K562 (cell line): ENCODE data around the gene SFT2D2. TPM values are rescaled to one million over a fixed set of nuclear protein-coding genes. Genes with fewer than 3 reads are reported as not detected.

Experiments used
- CBX3 ChIP-seq, 2 experiments: IDR thresholded peaks; 1 replicate in 1 of 2; 2 replicates in 1 of 2; pipeline ENCODE4 v1.6.1; 2012; ENCODE audit warnings: inconsistent platforms in 2 of 2, low read length in 2 of 2, borderline replicate concordance in 1 of 2, control low read depth in 1 of 2
- FOS ChIP-seq: IDR thresholded peaks from 3 replicates; pipeline ENCODE4 v1.6.1; 2011; ENCODE audit not compliant: insufficient read length; ENCODE audit errors: extremely low read depth
- KLF1 ChIP-seq: fragments of 450-650 bp; IDR thresholded peaks from 2 replicates; pipeline ENCODE4 v1.6.1; 2016; ENCODE audit warnings: missing genetic modification characterization, missing compliant biosample characterization
- MAZ ChIP-seq, 2 experiments: fragments of 450-650 bp in 1 of 2; sonication (generic) in 1 of 2; formaldehyde crosslinking; IDR thresholded peaks in 1 of 2; conservative IDR thresholded peaks in 1 of 2; 2 replicates each; pipeline versions ENCODE4 v1.4.0 to v1.5.0; 2020; ENCODE audit warnings: mild to moderate bottlenecking in 1 of 2, missing genetic modification reagents in 1 of 2
- MCM3 ChIP-seq: fragments of 450-650 bp; IDR thresholded peaks from 2 replicates; pipeline ENCODE4 v1.6.1; 2016
- NFYB ChIP-seq: IDR thresholded peaks from 2 replicates; pipeline ENCODE4 v1.6.1; 2011; ENCODE audit warnings: mild to moderate bottlenecking, moderate library complexity; ENCODE audit not compliant: insufficient read length; ENCODE audit errors: extremely low read depth
- SMARCA5 ChIP-seq: fragments of 450-650 bp; IDR thresholded peaks from 2 replicates; pipeline ENCODE4 v1.6.1; 2016
- STAG1 ChIP-seq: sonication (generic); formaldehyde crosslinking; IDR thresholded peaks from 2 replicates; pipeline ENCODE4 v1.5.0; 2020; ENCODE audit warnings: missing genetic modification reagents, borderline replicate concordance
- STAT5B ChIP-seq: fragments of 250-450 bp; sonication (Bioruptor Pico); IDR thresholded peaks from 2 replicates; pipeline ENCODE4 v1.8.0; 2021; ENCODE audit warnings: mild to moderate bottlenecking, inconsistent platforms
- ZKSCAN1 ChIP-seq: fragments of 150-350 bp; IDR thresholded peaks from 2 replicates; pipeline ENCODE4 v1.6.1; 2016; ENCODE audit warnings: low read depth, low read length
- ZNF274 ChIP-seq: IDR thresholded peaks from 2 replicates; pipeline ENCODE4 v1.6.1; 2011; ENCODE audit warnings: low read depth, mild to moderate bottlenecking, low read length, moderate library complexity, borderline replicate concordance
- ZNF583 ChIP-seq: fragments of 250-450 bp; sonication (Bioruptor Pico); IDR thresholded peaks from 2 replicates; pipeline ENCODE4 v1.4.0; 2020
- ZNF75A ChIP-seq: fragments of 450-650 bp; formaldehyde crosslinking; IDR thresholded peaks from 2 replicates; pipeline ENCODE4 v1.4.0; 2020; ENCODE audit warnings: mild to moderate bottlenecking
- polyA plus RNA-seq, 8 experiments: library from polyadenylated mRNA; depleted of rRNA in 4 of 8; stranded (reverse) in 5 of 8; unstranded in 3 of 8; fragments of >200 nt; fragmentation: Nextera tagmentation in 2 of 8; fragmentation: Illumina TruSeq in 1 of 8; extraction: Ambion mirVana in 2 of 8; extraction: Trizol in 1 of 8; gene quantifications; 2 replicates each; pipeline versions ENCODE4 v1.2.1 to v1.2.3, GENCODE V29; 2011 to 2014; ENCODE audit warnings: inconsistent platforms in 1 of 8, missing spikeins in 1 of 8
- total RNA-seq, 7 experiments: library from RNA; depleted of rRNA in 6 of 7; stranded (reverse); fragments of >200 nt in 6 of 7; fragmentation: Illumina TruSeq in 2 of 7; extraction: Trizol in 2 of 7; gene quantifications; 2 replicates each; pipeline versions ENCODE4 v1.2.1 to v1.2.3, GENCODE V29; 2011 to 2021; ENCODE audit warnings: low replicate concordance in 1 of 7
- TF ChIP-seq, protein P1 (sequence below): fragments of 450-650 bp; IDR thresholded peaks from 2 replicates; pipeline ENCODE4 v1.6.1; 2016; ENCODE audit warnings: low read depth
- TF ChIP-seq, protein P2 (sequence below): sonication (generic); formaldehyde crosslinking; IDR thresholded peaks from 2 replicates; pipeline ENCODE4 v1.8.0; 2022; ENCODE audit warnings: mild to moderate bottlenecking, missing genetic modification reagents
- TF ChIP-seq, protein P3 (sequence below), 2 experiments: fragments of 450-650 bp; IDR thresholded peaks; 2 replicates each; pipeline ENCODE4 v1.6.1; 2016
- TF ChIP-seq, protein P4 (sequence below): fragments of 250-450 bp; sonication (Bioruptor Pico); IDR thresholded peaks from 2 replicates; pipeline ENCODE4 v1.4.0; 2020; ENCODE audit warnings: mild to moderate bottlenecking, moderate library complexity

Gene SFT2D2
- total and polyA plus RNA-seq, 9 of the 15 experiments (the other 6 are each of a cell fraction or from before 2014, with no cell fraction given) = 3.4 to 50.1 (median 21.6) TPM

DNA sequence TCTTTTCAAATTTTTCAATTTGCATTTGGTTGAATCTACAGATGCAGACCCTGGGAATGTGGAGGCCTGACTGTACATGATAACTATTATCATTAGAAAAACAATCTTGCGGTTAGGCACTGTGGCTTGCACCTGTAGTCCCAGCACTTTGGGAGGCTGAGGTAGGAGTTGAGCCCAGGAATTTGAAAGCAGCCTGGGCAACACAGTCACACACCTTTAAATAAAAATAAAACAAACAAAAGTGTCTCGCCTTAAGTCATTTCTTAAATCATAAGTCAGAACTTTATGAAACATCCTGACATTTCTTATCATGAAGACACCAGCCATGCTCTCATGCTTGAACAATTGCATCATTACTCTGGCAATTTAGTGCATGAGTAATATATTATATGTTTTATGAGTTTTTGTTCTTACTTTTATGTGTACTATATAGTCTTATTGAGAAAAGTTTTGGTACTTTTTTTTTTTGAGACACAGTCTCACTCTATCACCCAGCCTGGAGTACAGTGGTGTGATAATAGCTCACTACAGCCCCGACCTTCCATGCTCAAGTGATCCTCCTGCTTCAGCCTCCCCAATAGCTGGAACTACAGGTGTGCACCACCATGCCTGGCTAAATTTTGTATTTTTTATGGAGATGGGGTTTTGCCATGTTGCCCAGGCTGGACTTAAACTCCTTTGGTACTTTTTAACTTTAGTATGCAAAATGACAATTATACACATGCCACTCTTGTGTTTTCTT, 62.7 kb downstream of the SFT2D2 start (continued):
- TF ChIP-seq, protein P1, sequence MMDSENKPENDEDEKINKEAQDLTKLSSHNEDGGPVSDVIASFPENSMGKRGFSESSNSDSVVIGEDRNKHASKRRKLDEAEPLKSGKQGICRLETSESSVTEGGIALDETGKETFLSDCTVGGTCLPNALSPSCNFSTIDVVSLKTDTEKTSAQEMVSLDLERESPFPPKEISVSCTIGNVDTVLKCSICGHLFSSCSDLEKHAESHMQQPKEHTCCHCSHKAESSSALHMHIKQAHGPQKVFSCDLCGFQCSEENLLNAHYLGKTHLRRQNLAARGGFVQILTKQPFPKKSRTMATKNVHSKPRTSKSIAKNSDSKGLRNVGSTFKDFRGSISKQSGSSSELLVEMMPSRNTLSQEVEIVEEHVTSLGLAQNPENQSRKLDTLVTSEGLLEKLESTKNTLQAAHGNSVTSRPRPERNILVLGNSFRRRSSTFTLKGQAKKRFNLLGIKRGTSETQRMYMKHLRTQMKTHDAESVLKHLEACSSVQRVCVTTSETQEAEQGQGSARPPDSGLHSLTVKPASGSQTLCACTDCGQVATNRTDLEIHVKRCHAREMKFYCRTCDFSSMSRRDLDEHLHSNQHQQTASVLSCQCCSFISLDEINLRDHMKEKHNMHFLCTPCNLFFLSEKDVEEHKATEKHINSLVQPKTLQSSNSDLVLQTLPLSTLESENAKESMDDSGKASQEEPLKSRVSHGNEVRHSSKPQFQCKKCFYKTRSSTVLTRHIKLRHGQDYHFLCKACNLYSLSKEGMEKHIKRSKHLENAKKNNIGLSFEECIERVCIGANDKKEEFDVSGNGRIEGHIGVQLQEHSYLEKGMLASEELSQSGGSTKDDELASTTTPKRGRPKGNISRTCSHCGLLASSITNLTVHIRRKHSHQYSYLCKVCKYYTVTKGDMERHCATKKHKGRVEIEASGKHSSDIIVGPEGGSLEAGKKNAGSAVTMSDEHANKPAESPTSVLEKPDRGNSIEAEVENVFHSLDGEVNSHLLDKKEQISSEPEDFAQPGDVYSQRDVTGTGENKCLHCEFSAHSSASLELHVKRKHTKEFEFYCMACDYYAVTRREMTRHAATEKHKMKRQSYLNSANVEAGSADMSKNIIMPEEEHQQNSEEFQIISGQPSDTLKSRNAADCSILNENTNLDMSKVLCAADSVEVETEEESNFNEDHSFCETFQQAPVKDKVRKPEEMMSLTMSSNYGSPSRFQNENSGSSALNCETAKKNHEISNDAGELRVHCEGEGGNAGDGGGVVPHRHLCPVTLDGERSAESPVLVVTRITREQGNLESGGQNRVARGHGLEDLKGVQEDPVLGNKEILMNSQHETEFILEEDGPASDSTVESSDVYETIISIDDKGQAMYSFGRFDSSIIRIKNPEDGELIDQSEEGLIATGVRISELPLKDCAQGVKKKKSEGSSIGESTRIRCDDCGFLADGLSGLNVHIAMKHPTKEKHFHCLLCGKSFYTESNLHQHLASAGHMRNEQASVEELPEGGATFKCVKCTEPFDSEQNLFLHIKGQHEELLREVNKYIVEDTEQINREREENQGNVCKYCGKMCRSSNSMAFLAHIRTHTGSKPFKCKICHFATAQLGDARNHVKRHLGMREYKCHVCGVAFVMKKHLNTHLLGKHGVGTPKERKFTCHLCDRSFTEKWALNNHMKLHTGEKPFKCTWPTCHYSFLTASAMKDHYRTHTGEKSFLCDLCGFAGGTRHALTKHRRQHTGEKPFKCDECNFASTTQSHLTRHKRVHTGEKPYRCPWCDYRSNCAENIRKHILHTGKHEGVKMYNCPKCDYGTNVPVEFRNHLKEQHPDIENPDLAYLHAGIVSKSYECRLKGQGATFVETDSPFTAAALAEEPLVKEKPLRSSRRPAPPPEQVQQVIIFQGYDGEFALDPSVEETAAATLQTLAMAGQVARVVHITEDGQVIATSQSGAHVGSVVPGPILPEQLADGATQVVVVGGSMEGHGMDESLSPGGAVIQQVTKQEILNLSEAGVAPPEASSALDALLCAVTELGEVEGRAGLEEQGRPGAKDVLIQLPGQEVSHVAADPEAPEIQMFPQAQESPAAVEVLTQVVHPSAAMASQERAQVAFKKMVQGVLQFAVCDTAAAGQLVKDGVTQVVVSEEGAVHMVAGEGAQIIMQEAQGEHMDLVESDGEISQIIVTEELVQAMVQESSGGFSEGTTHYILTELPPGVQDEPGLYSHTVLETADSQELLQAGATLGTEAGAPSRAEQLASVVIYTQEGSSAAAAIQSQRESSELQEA = no peak
- no peak for TF ChIP-seq ZKSCAN1
- no peak for TF ChIP-seq STAG1 (CRISPR knock-in tag)
- TF ChIP-seq STAT5B = no peak
- no peak for TF ChIP-seq NFYB
- TF ChIP-seq KLF1 = no peak
- no peak for TF ChIP-seq CBX3 (IDR thresholded peaks at IDR 0.05; ENCODE audit: borderline replicate concordance in 1 of 2, low read length in 2 of 2)
- TF ChIP-seq MCM3 = no peak
- TF ChIP-seq SMARCA5 = peak; percentile 46; the same call in 1 of the 2 replicates
- no peak for TF ChIP-seq ZNF75A (CRISPR knock-in tag)
- TF ChIP-seq, protein P2, sequence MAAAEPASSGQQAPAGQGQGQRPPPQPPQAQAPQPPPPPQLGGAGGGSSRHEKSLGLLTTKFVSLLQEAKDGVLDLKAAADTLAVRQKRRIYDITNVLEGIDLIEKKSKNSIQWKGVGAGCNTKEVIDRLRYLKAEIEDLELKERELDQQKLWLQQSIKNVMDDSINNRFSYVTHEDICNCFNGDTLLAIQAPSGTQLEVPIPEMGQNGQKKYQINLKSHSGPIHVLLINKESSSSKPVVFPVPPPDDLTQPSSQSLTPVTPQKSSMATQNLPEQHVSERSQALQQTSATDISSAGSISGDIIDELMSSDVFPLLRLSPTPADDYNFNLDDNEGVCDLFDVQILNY (CRISPR knock-in tag) = no peak
- TF ChIP-seq ZNF274 = peak; percentile 30; the same call in 1 of the 2 replicates
- TF ChIP-seq ZNF583 (CRISPR knock-in tag) = no peak
- TF ChIP-seq MAZ (CRISPR knock-in tag; conservative IDR thresholded peaks at IDR 0.05 in 1 of 2, IDR thresholded peaks at IDR 0.05 in 1 of 2) = no peak
- TF ChIP-seq, protein P3, sequence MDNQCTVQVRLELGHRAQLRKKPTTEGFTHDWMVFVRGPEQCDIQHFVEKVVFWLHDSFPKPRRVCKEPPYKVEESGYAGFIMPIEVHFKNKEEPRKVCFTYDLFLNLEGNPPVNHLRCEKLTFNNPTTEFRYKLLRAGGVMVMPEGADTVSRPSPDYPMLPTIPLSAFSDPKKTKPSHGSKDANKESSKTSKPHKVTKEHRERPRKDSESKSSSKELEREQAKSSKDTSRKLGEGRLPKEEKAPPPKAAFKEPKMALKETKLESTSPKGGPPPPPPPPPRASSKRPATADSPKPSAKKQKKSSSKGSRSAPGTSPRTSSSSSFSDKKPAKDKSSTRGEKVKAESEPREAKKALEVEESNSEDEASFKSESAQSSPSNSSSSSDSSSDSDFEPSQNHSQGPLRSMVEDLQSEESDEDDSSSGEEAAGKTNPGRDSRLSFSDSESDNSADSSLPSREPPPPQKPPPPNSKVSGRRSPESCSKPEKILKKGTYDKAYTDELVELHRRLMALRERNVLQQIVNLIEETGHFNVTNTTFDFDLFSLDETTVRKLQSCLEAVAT (IDR thresholded peaks at IDR 0.05) = peak in 1 of 2 experiments; percentile 97; a peak in 2 of 4 replicates
- TF ChIP-seq, protein P4, sequence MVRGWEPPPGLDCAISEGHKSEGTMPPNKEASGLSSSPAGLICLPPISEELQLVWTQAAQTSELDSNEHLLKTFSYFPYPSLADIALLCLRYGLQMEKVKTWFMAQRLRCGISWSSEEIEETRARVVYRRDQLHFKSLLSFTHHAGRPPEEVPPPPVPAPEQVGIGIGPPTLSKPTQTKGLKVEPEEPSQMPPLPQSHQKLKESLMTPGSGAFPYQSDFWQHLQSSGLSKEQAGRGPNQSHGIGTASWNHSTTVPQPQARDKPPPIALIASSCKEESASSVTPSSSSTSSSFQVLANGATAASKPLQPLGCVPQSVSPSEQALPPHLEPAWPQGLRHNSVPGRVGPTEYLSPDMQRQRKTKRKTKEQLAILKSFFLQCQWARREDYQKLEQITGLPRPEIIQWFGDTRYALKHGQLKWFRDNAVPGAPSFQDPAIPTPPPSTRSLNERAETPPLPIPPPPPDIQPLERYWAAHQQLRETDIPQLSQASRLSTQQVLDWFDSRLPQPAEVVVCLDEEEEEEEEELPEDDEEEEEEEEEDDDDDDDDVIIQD = no peak
- no peak for TF ChIP-seq FOS
